Peyer's patch (tissue), 4 donors: Measurements from ENCODE around the gene TBCB.

Experiments used
- POLR2A ChIP-seq, 2 donors: fragments of 450-650 bp; IDR thresholded peaks; one replicate each; pipeline ENCODE4 v1.5.1; 2017; ENCODE audit warnings: antibody characterized with exemption in 2 of 2, mild to moderate bottlenecking in 2 of 2, moderate library complexity in 2 of 2
- TF ChIP-seq, protein P1 (sequence below), 6 experiments: fragments of 450-650 bp in 4 of 6; fragments of 200-600 bp in 2 of 6; sonication (generic) in 1 of 6; IDR thresholded peaks; one replicate each; pipeline ENCODE4 v1.5.1; 2017 to 2019; ENCODE audit warnings: antibody characterized with exemption in 6 of 6, mild to moderate bottlenecking in 3 of 6, moderate library complexity in 1 of 6

DNA sequence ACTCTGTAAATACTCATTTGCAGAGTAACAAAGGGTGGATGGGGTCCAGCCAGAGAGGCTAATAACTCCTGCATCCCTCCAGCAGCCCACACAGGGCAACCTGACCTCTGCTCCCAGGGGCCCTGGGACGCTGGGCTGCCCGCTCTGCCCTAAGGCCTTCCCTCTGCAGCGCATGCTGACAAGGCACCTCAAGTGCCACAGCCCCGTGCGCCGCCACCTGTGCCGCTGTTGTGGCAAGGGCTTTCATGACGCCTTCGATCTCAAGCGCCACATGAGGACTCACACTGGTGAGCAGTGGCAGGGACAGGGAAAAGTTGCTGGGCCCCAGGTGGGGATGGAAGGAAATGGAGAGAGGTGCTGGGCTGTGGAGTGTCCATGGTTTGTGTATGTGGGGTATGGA, 2.6 kb upstream of the TBCB start:
- TF ChIP-seq, protein P1, sequence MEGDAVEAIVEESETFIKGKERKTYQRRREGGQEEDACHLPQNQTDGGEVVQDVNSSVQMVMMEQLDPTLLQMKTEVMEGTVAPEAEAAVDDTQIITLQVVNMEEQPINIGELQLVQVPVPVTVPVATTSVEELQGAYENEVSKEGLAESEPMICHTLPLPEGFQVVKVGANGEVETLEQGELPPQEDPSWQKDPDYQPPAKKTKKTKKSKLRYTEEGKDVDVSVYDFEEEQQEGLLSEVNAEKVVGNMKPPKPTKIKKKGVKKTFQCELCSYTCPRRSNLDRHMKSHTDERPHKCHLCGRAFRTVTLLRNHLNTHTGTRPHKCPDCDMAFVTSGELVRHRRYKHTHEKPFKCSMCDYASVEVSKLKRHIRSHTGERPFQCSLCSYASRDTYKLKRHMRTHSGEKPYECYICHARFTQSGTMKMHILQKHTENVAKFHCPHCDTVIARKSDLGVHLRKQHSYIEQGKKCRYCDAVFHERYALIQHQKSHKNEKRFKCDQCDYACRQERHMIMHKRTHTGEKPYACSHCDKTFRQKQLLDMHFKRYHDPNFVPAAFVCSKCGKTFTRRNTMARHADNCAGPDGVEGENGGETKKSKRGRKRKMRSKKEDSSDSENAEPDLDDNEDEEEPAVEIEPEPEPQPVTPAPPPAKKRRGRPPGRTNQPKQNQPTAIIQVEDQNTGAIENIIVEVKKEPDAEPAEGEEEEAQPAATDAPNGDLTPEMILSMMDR (IDR thresholded peaks at IDR 0.05): no peak
- TF ChIP-seq POLR2A (IDR thresholded peaks at IDR 0.05): no peak
